ENCODE data around the gene TRPM5.

TRPM5 gene

DNA sequence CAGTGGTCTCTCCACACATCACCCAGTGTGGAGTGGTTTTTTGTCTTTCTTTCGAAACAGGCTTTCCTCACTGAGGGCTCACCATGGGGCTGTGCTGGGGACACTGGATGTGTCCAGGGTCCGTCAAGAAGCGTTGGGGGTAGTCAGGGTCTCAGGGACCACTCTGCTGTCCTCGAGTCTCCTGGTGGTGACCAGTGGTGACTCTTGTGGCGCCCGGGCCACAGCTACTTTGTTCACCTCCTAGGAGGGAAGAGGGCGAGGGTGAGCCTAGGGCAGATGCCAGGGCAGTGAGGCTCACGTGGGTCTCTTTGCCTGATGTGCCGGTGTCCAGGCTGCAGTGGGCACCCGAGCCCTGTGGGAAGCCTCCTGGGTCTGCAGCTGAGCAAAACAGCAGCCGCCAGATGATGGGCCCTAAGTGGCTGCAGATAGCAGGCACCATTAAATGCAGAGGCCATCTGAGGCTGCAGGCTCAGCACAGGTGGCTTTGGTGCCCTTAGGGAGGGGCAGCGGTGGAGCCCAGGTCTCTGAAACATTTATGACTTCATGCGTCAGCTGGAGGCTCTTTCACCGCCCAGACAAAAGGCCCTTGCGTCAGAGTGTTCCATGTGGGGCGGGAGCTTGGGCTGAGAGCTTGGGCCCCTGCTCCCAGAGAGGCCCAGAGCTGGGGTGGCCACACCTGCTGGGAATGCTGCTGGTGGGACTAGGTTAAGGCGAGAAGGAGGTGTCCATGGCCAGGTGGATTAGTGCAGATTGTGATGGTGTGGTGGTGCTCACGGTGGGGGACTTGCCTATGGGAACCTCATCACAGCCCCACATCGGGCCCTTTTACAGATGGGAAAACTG lies 30.0 kb upstream of the TRPM5 start:
- no peak overlapping the region for H3K4me3 ChIP-seq
- H3K27ac ChIP-seq = no peak overlapping the region
- no peak for DNase-seq (ENCODE audit: low spot score)
- TF ChIP-seq, protein P1, sequence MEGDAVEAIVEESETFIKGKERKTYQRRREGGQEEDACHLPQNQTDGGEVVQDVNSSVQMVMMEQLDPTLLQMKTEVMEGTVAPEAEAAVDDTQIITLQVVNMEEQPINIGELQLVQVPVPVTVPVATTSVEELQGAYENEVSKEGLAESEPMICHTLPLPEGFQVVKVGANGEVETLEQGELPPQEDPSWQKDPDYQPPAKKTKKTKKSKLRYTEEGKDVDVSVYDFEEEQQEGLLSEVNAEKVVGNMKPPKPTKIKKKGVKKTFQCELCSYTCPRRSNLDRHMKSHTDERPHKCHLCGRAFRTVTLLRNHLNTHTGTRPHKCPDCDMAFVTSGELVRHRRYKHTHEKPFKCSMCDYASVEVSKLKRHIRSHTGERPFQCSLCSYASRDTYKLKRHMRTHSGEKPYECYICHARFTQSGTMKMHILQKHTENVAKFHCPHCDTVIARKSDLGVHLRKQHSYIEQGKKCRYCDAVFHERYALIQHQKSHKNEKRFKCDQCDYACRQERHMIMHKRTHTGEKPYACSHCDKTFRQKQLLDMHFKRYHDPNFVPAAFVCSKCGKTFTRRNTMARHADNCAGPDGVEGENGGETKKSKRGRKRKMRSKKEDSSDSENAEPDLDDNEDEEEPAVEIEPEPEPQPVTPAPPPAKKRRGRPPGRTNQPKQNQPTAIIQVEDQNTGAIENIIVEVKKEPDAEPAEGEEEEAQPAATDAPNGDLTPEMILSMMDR (IDR thresholded peaks at IDR 0.05) = no peak

DNA sequence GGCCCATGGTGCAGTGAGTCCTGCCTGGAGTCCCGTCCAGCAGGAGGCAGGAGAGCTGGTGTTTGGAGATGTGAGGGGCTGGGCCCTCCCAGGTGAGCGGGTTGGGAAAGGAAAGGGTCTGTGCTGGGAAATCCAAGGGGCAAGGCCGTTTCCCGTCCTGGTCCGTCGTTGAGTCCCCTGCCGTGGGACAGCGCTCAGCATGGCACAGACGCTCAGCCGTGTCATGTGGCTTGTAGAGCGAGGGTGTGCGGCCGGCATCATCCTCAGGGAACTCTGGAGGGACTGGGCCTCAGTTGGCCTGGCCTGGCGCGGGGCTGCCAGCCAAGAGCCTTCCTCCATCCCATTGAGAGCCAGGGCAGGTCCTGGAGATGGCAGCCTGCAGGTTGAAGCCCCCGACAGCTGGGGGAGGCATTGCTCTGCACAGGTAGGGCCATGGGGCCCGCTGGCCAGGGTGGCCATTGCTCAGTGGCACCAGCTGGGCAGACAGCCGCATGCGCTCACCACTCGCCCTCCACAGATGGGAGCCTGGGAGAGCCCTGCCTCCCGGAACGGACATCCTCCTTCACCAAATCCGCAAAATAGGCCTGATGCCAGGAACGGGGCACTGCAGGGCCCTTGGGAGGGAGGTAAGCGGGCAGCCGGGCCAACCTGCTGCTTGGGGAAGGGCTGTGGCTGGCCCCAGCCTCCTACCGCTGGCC lies 29.2 kb upstream of the TRPM5 start:
- no peak overlapping the region for H3K4me3 ChIP-seq
- TF ChIP-seq, protein P1 (IDR thresholded peaks at IDR 0.05) = no peak
- no peak overlapping the region for H3K27ac ChIP-seq
- no peak for DNase-seq (ENCODE audit: low spot score)

DNA sequence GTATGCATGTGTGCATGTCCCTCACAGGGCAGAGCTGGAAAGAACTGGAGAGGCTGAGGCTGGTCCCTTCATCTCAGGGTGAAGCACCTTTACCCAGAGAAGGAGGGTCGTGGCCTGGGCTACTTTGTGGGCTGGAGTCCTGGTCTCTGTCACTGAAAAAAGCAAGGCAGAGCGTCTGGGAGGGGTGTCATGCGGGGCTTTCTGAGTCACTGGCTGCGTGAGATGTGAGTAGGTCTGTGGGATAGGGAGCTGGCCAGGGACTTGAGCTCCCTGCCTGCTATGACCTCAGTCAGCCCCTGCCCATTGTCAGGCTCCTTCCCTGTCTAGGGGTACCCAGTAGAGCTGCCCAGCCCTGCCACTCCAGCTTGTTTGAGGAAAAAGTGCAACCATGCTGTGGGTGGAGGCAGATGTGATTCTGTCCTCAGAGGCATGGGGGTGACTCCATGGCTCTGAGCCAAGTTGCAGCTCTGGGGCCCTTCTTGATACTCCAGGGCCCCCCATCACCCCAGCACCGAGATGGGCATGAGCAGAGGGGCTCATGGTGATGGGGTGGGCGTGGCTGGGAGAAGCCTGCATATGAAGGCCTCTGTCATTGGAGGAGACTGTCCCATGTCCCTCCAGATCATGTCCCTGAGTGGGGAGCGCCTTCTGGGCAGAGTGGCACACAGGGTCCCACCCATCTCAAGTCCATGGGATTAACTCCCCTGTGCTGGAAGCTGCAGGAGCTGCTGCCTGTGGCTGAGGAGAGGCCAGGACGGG lies 28.3 kb upstream of the TRPM5 start:
- H3K4me3 ChIP-seq = no peak overlapping the region
- no peak for DNase-seq (ENCODE audit: low spot score)
- no peak overlapping the region for H3K27ac ChIP-seq
- TF ChIP-seq, protein P1 (IDR thresholded peaks at IDR 0.05) = no peak

DNA sequence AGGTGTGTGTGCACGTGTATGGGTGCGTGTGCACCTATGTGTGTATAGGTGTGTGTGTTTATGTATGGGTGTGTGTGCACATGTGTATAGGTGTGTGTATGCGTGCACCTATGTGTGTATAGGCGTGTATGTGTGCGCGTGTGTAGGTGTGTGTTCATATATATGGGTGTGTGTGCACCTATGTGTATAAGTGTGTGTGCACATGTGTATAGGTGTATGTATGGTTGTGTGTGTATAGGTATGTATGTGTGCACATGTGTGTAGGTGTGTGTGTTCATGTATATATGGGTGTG lies 27.4 kb upstream of the TRPM5 start:
- Histone ChIP-seq H3K4me3 (no peak overlapping the region), H3K27ac (no peak overlapping the region)
- TF ChIP-seq, protein P1 (IDR thresholded peaks at IDR 0.05) = no peak
- no peak for DNase-seq (ENCODE audit: low spot score)

DNA sequence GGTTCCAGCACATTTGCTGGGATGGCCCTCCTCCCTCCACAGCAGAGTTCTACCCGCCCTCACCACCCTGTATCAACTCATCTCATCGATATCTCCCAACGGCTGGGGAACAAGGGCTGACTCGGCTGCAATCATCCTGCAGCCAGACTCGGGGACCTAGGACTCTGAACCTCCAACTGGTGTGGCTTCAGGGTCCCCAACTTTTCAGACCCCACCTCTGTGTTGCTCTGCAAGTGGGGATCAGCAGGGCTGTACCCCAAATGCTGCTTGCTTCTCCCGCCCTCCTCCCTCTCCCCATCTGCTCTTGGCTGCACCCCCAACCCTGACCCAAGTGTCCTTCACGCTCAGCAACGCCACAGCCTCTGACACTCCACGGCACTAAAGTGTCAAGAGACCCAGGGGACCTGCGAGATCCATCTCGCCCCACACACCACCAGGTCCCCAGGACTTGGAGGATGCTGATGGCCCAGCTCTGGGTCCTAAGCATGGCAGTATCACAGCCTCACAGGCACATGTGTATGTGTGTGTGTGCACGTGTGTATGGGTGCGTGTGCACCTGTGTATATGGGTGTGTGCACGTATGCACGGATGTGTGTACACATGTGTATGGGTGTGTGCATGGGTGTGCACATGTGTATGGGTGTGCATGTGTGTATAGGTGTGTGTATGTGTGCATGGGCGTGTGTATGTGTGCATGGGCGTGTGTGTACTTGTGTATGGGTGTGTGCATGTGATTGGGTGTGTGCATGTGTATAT lies 26.9 kb upstream of the TRPM5 start:
- H3K27ac ChIP-seq = no peak overlapping the region
- no peak overlapping the region for H3K4me3 ChIP-seq
- DNase-seq (ENCODE audit: low spot score) = no peak
- TF ChIP-seq, protein P1 (IDR thresholded peaks at IDR 0.05) = no peak

DNA sequence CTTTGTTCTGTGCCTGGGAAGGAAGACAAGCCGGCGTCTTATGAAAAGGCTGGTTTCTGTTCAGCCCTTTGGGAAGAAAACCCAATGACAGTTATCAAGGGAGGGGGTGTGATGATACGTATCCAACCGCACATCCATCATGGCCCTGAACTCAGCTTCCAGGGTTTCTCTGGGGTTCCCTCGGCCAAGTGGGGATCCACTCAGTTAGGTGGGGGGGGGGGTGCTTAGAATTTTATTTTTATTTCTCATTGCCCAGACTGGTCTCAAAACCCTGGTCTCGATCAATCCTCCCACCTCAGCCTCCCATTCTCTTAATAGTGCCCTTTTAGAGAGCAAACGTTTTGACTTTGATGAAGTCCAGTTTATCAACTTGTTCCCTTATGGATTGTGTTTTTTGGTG lies 26.2 kb upstream of the TRPM5 start:
- no peak overlapping the region for H3K4me3 ChIP-seq
- no peak for DNase-seq (ENCODE audit: low spot score)
- H3K27ac ChIP-seq = no peak overlapping the region
- TF ChIP-seq, protein P1 (IDR thresholded peaks at IDR 0.05) = no peak

All from coronary artery (tissue), 2 donors.